ENCODE measurements around the gene NTMT1. TPM values are rescaled to one million over a fixed set of nuclear protein-coding genes. Genes with fewer than 3 reads are reported as not detected.

The NTMT1 gene
- total RNA-seq, 1 donor from 2014 or later = 30.7 TPM

DNA sequence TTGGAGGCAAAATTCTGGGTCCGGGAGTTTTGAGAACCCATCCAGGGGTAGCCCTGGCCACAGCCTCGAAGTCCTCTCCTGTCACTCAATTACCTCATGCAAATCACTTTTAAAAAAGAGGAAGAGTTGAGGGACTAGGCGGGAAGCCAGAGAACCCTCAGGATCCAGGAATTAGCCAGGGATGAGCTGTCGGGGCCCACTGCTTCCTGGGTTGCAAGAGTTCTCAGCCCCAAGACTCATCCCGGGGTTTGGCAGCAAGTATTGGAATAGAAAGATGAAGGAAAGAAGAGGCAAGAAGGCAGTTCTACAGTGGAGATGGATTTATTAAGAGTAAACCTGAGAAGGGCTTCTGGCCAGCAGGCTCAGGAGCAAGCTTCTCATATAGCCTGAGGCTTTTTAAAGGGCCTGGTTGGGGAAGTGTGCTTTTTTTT, 30.6 kb upstream of the NTMT1 start:
- peak overlapping the region; percentile 90 for H3K27ac Mint-ChIP-seq
- DNase-seq (ENCODE audit: low spot score in 2 of 2, unreplicated experiment in 2 of 2) = no peak
- H3K4me3 Mint-ChIP-seq = peak overlapping the region; percentile 5
- H3K4me1 Mint-ChIP-seq = peaks cover 61% of the 10 kb centered on the region
- no peaks in the 10 kb centered on the region for H3K27me3 Mint-ChIP-seq (ENCODE audit: low read depth)
- H3K36me3 Mint-ChIP-seq = no peaks in the 10 kb centered on the region
- H3K9me3 Mint-ChIP-seq = no peaks in the 10 kb centered on the region
- TF ChIP-seq, protein P1, sequence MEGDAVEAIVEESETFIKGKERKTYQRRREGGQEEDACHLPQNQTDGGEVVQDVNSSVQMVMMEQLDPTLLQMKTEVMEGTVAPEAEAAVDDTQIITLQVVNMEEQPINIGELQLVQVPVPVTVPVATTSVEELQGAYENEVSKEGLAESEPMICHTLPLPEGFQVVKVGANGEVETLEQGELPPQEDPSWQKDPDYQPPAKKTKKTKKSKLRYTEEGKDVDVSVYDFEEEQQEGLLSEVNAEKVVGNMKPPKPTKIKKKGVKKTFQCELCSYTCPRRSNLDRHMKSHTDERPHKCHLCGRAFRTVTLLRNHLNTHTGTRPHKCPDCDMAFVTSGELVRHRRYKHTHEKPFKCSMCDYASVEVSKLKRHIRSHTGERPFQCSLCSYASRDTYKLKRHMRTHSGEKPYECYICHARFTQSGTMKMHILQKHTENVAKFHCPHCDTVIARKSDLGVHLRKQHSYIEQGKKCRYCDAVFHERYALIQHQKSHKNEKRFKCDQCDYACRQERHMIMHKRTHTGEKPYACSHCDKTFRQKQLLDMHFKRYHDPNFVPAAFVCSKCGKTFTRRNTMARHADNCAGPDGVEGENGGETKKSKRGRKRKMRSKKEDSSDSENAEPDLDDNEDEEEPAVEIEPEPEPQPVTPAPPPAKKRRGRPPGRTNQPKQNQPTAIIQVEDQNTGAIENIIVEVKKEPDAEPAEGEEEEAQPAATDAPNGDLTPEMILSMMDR (IDR thresholded peaks at IDR 0.05; ENCODE audit: unreplicated experiment) = no peak

DNA sequence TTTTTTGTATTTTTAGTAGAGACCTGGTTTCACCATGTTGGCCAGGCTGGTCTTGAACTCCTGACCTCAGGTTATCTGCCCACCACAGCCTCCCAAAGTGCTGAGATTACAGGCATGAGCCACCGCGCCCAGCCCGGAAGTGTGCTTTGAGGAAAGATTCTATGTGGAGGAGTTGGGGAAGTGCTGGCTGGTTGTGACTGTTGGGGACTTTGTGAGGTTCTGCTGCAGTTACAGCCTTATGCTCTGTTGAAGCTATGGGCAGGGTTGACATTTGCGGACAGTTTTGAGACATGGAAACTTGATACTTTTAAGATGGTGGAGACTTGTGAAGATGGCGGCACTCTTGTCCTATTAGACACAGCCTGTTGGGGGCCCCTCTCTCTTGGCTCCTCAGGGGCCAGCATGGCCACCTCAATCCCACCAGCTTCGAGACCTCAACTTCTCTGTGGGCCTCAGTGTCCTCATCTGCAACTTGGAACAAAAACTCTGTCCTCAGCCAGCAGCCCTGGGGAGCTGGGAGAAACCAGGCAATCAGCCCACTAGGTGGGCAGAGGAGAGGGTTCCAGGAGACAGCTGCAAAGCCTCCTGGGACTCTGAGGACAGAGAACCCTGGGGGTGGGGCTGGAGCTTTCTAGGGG, 29.9 kb upstream of the NTMT1 start:
- peak overlapping the region; percentile 69 for H3K4me3 Mint-ChIP-seq
- no peak for DNase-seq (ENCODE audit: low spot score in 2 of 2, unreplicated experiment in 2 of 2)

GRCh38 chr9:129596541-129597331, 29.2 kb upstream of the NTMT1 start:
- H3K27ac Mint-ChIP-seq = peak overlapping the region; percentile 90
- H3K9me3 Mint-ChIP-seq = no peaks in the 10 kb centered on the region
- H3K4me1 Mint-ChIP-seq = peaks cover 54% of the 10 kb centered on the region
- H3K36me3 Mint-ChIP-seq = no peaks in the 10 kb centered on the region
- DNase-seq (ENCODE audit: low spot score in 2 of 2, unreplicated experiment in 2 of 2) = peak in 1 of 2 experiments; percentile 59
- H3K27me3 Mint-ChIP-seq (ENCODE audit: low read depth) = no peaks in the 10 kb centered on the region
- H3K4me3 Mint-ChIP-seq = peak overlapping the region; percentile 69
- TF ChIP-seq, protein P1 (IDR thresholded peaks at IDR 0.05; ENCODE audit: unreplicated experiment) = no peak

More for the DNA sequence above, 29.9 kb upstream of the NTMT1 start:
- no peaks in the 10 kb centered on the region for H3K27me3 Mint-ChIP-seq (ENCODE audit: low read depth)
- H3K36me3 Mint-ChIP-seq = no peaks in the 10 kb centered on the region
- H3K27ac Mint-ChIP-seq = peak overlapping the region; percentile 90
- peaks cover 56% of the 10 kb centered on the region for H3K4me1 Mint-ChIP-seq
- TF ChIP-seq, protein P1 (IDR thresholded peaks at IDR 0.05; ENCODE audit: unreplicated experiment) = no peak
- no peaks in the 10 kb centered on the region for H3K9me3 Mint-ChIP-seq

GRCh38 chr9:129597355-129598088, 28.4 kb upstream of the NTMT1 start:
- TF ChIP-seq, protein P1 (IDR thresholded peaks at IDR 0.05; ENCODE audit: unreplicated experiment) = no peak
- no peaks in the 10 kb centered on the region for H3K36me3 Mint-ChIP-seq
- DNase-seq (ENCODE audit: low spot score in 2 of 2, unreplicated experiment in 2 of 2) = peak; percentile 56 to 78
- H3K4me3 Mint-ChIP-seq = peak overlapping the region; percentile 52
- H3K9me3 Mint-ChIP-seq = no peaks in the 10 kb centered on the region
- no peaks in the 10 kb centered on the region for H3K27me3 Mint-ChIP-seq (ENCODE audit: low read depth)
- H3K27ac Mint-ChIP-seq = peak overlapping the region; percentile 96
- H3K4me1 Mint-ChIP-seq = peaks cover 51% of the 10 kb centered on the region

DNA sequence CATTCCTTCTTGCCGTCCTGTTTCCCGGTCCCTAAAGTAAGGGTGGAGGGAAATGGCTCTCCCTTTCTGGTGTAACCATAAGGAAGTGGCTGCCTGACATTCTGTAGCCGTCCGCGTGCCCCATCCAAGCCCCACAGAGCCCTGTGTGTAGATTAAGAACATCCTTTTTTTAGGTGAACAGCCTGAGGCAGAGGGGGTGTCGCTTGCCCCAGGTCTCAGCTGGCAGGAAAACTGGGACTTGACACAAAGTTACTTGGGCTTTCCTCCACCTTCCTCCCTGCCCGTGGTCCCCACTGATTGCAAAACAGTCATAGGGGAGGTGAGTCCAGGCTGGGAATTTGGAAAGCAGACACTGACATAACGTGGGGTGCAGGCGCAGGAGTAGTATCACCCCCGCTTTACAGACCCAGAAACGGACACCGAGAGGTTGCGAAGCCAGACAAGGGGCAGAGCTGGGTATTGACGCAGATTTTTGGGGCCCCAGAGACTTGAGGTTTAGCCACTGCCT, 27.8 kb upstream of the NTMT1 start:
- DNase-seq (ENCODE audit: low spot score in 2 of 2, unreplicated experiment in 2 of 2) = no peak
- TF ChIP-seq, protein P1 (IDR thresholded peaks at IDR 0.05; ENCODE audit: unreplicated experiment) = no peak
- no peaks in the 10 kb centered on the region for H3K27me3 Mint-ChIP-seq (ENCODE audit: low read depth)
- H3K27ac Mint-ChIP-seq = peak overlapping the region; percentile 96
- H3K4me3 Mint-ChIP-seq = peak overlapping the region; percentile 52
- no peaks in the 10 kb centered on the region for H3K36me3 Mint-ChIP-seq
- peaks cover 51% of the 10 kb centered on the region for H3K4me1 Mint-ChIP-seq
- no peaks in the 10 kb centered on the region for H3K9me3 Mint-ChIP-seq

All from mesothelial cell of epicardium (in vitro differentiated cells).